CD4-positive, alpha-beta T cell (primary cell): ENCODE results near the gene TTC28. TPM values are rescaled to one million over a fixed set of nuclear protein-coding genes. Genes with fewer than 3 reads are reported as not detected.
"Not testable (repeated sequence)": the region's sequence is repeated elsewhere in the genome, so short reads cannot be mapped to it uniquely, and the experiment has no call there.

Experiments used
- ATAC-seq: fragments of 200-7000 bp; cut with Tn5 transposase; one replicate; pipeline ENCODE4 v1.10.0; 2022; ENCODE audit warnings: mild to moderate bottlenecking; ENCODE audit not compliant: poor library complexity
- CTCF ChIA-PET: fragments of 350-600 bp; sonication (Branson Sonifier 250); formaldehyde crosslinking; loops from one replicate; lab custom pipeline; 2021; ENCODE audit warnings: antibody characterized with exemption, inconsistent platforms; lab: Charles Lee
- POLR2A ChIA-PET: fragments of 350-600 bp; sonication (Branson Sonifier 250); formaldehyde crosslinking; loops from one replicate; lab custom pipeline; 2021; ENCODE audit warnings: antibody characterized with exemption, inconsistent platforms; lab: Charles Lee
- DNase-seq, 14 experiments: peaks; one replicate each; pipeline ENCODE4 v3.0.0-alpha.2; 2013 to 2020; ENCODE audit warnings: mixed read lengths in 2 of 14
- H3K27ac ChIP-seq, 2 donors: one replicate each; pipeline versions ENCODE4 v1.5.1 to v1.7.0; 2013; ENCODE audit warnings: low read length in 2 of 2, low read depth in 1 of 2, mild to moderate bottlenecking in 1 of 2
- H3K27me3 ChIP-seq, 2 experiments: 1 replicate in 1 of 2; 2 replicates in 1 of 2; pipeline versions ENCODE4 v1.6.1 to v1.7.0; 2013; ENCODE audit warnings: low read length in 2 of 2, control low read depth in 1 of 2, mild to moderate bottlenecking in 1 of 2, moderate library complexity in 1 of 2; ENCODE audit not compliant: insufficient read depth in 2 of 2, control insufficient read depth in 1 of 2
- H3K36me3 ChIP-seq: one replicate; pipeline ENCODE4 v1.6.1; 2013; ENCODE audit warnings: low read length, control low read depth; ENCODE audit not compliant: insufficient read depth
- H3K4me1 ChIP-seq: one replicate; pipeline ENCODE4 v1.6.1; 2013; ENCODE audit warnings: low read length, control low read depth; ENCODE audit not compliant: insufficient read depth
- H3K4me3 ChIP-seq: one replicate; pipeline ENCODE4 v1.5.1; 2013; ENCODE audit warnings: mild to moderate bottlenecking, low read length, moderate library complexity
- H3K9me3 ChIP-seq, 2 experiments: 1 replicate in 1 of 2; 2 replicates in 1 of 2; pipeline versions ENCODE4 v1.6.1 to v1.7.0; 2013; ENCODE audit warnings: low read length in 2 of 2, mild to moderate bottlenecking in 2 of 2, control low read depth in 1 of 2, moderate library complexity in 1 of 2; ENCODE audit not compliant: control insufficient read depth in 1 of 2, insufficient read depth in 1 of 2
- H3K27ac Mint-ChIP-seq: one replicate; pipeline ENCODE4 v1.8.0; 2020; ENCODE audit warnings: mixed read lengths
- H3K27me3 Mint-ChIP-seq: one replicate; pipeline ENCODE4 v1.8.0; 2021; ENCODE audit warnings: mixed read lengths
- H3K36me3 Mint-ChIP-seq: one replicate; pipeline ENCODE4 v1.8.0; 2021; ENCODE audit warnings: low read depth, mixed read lengths
- H3K4me1 Mint-ChIP-seq: one replicate; pipeline ENCODE4 v1.8.0; 2021; ENCODE audit warnings: low read depth, mixed read lengths
- H3K4me3 Mint-ChIP-seq: one replicate; pipeline ENCODE4 v1.8.0; 2020; ENCODE audit warnings: mild to moderate bottlenecking, mixed read lengths
- H3K9me3 Mint-ChIP-seq: one replicate; pipeline ENCODE4 v1.8.0; 2020; ENCODE audit warnings: mixed read lengths
- CTCF ChIP-seq: fragments of 200-600 bp; IDR thresholded peaks from one replicate; pipeline ENCODE4 v1.8.0; 2022; ENCODE audit warnings: antibody characterized with exemption, mild to moderate bottlenecking
- intact Hi-C, 2 experiments: fragments of 100-400 bp; cut with DNase I in 1 of 2; cut with micrococcal nuclease in 1 of 2; formaldehyde crosslinking; loops; one replicate each; pipeline versions ENCODE4 v1.15.1 to v1.9.0; 2023 to 2025; cut with DNase I, micrococcal nuclease
- total RNA-seq, 174 experiments: library from RNA in 2 of 174; stranded (reverse) in 2 of 174; gene quantifications; one replicate each; pipeline ENCODE4 v1.2.3 and lab custom pipeline; 2021 to 2026

TTC28 gene
- total RNA-seq, 2 experiments from 2014 or later, result 4.6 to 5.7 TPM

- no peaks in the 10 kb centered on the region for H3K36me3 Mint-ChIP-seq
- TF ChIP-seq CTCF, result no peak
- no peaks in the 10 kb centered on the region for H3K9me3 ChIP-seq
- CTCF ChIA-PET, result no interaction called here
- intact Hi-C loops, result no loop called here
- no peak overlapping the region for H3K27ac ChIP-seq
- no peak overlapping the region for H3K27ac Mint-ChIP-seq
- DNase-seq, result no peak
- no peak overlapping the region for H3K4me3 ChIP-seq
- H3K36me3 ChIP-seq, result no peaks in the 10 kb centered on the region
- no peaks in the 10 kb centered on the region for H3K4me1 ChIP-seq
- no peaks in the 10 kb centered on the region for H3K27me3 ChIP-seq
- no peaks in the 10 kb centered on the region for H3K4me1 Mint-ChIP-seq
- POLR2A ChIA-PET, result no interaction called here
- no peak overlapping the region for H3K4me3 Mint-ChIP-seq
- no peaks in the 10 kb centered on the region for H3K9me3 Mint-ChIP-seq
- ATAC-seq, result no peak
- H3K27me3 Mint-ChIP-seq, result peaks cover 51% of the 10 kb centered on the region
Measured at GRCh38 chr22:28473258-28473657, 206.4 kb downstream of the TTC28 start.

- H3K4me1 ChIP-seq, CTCF ChIA-PET, H3K27ac ChIP-seq, H3K27me3 ChIP-seq, H3K4me1 Mint-ChIP-seq, ATAC-seq, H3K36me3 ChIP-seq, H3K4me3 Mint-ChIP-seq, H3K4me3 ChIP-seq, H3K9me3 Mint-ChIP-seq, H3K36me3 Mint-ChIP-seq, H3K27ac Mint-ChIP-seq, intact Hi-C loops, H3K9me3 ChIP-seq, POLR2A ChIA-PET, DNase-seq: not testable (repeated sequence)
- peaks cover 35% of the 10 kb centered on the region for H3K27me3 Mint-ChIP-seq
Measured at GRCh38 chr22:28467055-28467454, 212.6 kb downstream of the TTC28 start.

- intact Hi-C loops, result no loop called here
- CTCF ChIA-PET, result no interaction called here
Measured at GRCh38 chr22:28466399-28466798, 213.2 kb downstream of the TTC28 start.

More at GRCh38 chr22:28466399-28466798, 213.2 kb downstream of the TTC28 start:
- no peak overlapping the region for H3K4me3 Mint-ChIP-seq
- DNase-seq (no peak), ATAC-seq (no peak)
- no peaks in the 10 kb centered on the region for H3K9me3 Mint-ChIP-seq
- no peaks in the 10 kb centered on the region for H3K4me1 Mint-ChIP-seq
- H3K36me3 ChIP-seq, result no peaks in the 10 kb centered on the region
- TF ChIP-seq CTCF, result no peak
- no peak overlapping the region for H3K27ac ChIP-seq
- H3K4me1 ChIP-seq, result no peaks in the 10 kb centered on the region
- peaks cover 28% of the 10 kb centered on the region for H3K27me3 Mint-ChIP-seq
- no peaks in the 10 kb centered on the region for H3K27me3 ChIP-seq
- no peak overlapping the region for H3K27ac Mint-ChIP-seq
- H3K4me3 ChIP-seq, result no peak overlapping the region
- H3K9me3 ChIP-seq, result no peaks in the 10 kb centered on the region
- POLR2A ChIA-PET, result no interaction called here
- no peaks in the 10 kb centered on the region for H3K36me3 Mint-ChIP-seq
